ENCODE measurements around the gene CTIF. TPM values are rescaled to one million over a fixed set of nuclear protein-coding genes. Genes with fewer than 3 reads are reported as not detected.

Gene CTIF
- total and polyA plus RNA-seq, 2 experiments from 2014 or later: 22.1 to 27.9 TPM

GRCh38 chr18:48615566-48616401, 77.0 kb downstream of the CTIF start:
- H3K79me2 ChIP-seq: peaks cover 31% of the 10 kb centered on the region
- no peak overlapping the region for H3K4me2 ChIP-seq
- peaks cover 34% of the 10 kb centered on the region for H4K20me1 ChIP-seq (ENCODE audit: insufficient read depth, poor library complexity, severe bottlenecking)
- H2AFZ ChIP-seq: no peak overlapping the region
- no peaks in the 10 kb centered on the region for H3K27me3 ChIP-seq
- H3K4me3 ChIP-seq: no peak overlapping the region
- no peaks in the 10 kb centered on the region for H3K36me3 ChIP-seq (replicated peaks; ENCODE audit: insufficient read depth, low read depth)
- no peaks in the 10 kb centered on the region for H3K9me2 ChIP-seq (replicated peaks; ENCODE audit: insufficient read depth)
- H3K9me3 ChIP-seq (ENCODE audit: low read depth): no peaks in the 10 kb centered on the region
- WGBS (ENCODE audit: low lambda C conversion rate, missing lambda C conversion rate): 86% methylated on average over 31 of the region's 31 CpGs
- DNase-seq (ENCODE audit: low spot score): no peak
- no peak for TF ChIP-seq EZH2phosphoT487 (IDR thresholded peaks at IDR 0.05; ENCODE audit: low read depth, severe bottlenecking, unreplicated experiment)
- no peak for TF ChIP-seq CTCF (IDR thresholded peaks at IDR 0.05; ENCODE audit: poor library complexity)
- no peak for TF ChIP-seq EZH2 (IDR thresholded peaks at IDR 0.05; ENCODE audit: borderline replicate concordance)
- H3K4me1 ChIP-seq (ENCODE audit: insufficient read depth): peaks cover 4% of the 10 kb centered on the region
- no peak overlapping the region for H3K27ac ChIP-seq

- peaks cover 4% of the 10 kb centered on the region for H3K4me1 ChIP-seq (ENCODE audit: insufficient read depth)
- no peaks in the 10 kb centered on the region for H3K9me2 ChIP-seq (replicated peaks; ENCODE audit: insufficient read depth)
- H3K27me3 ChIP-seq: no peaks in the 10 kb centered on the region
- H3K9me3 ChIP-seq (ENCODE audit: low read depth): no peaks in the 10 kb centered on the region
- peaks cover 28% of the 10 kb centered on the region for H4K20me1 ChIP-seq (ENCODE audit: insufficient read depth, poor library complexity, severe bottlenecking)
- no peak overlapping the region for H3K4me3 ChIP-seq
- no peak overlapping the region for H2AFZ ChIP-seq
- H3K4me2 ChIP-seq: no peak overlapping the region
- DNase-seq (ENCODE audit: low spot score): no peak
- TF ChIP-seq EZH2 (IDR thresholded peaks at IDR 0.05; ENCODE audit: borderline replicate concordance): no peak
- no peak for TF ChIP-seq EZH2phosphoT487 (IDR thresholded peaks at IDR 0.05; ENCODE audit: low read depth, severe bottlenecking, unreplicated experiment)
- no peak for TF ChIP-seq CTCF (IDR thresholded peaks at IDR 0.05; ENCODE audit: poor library complexity)
- peaks cover 24% of the 10 kb centered on the region for H3K79me2 ChIP-seq
- 88% methylated on average over 8 of the region's 8 CpGs for WGBS (ENCODE audit: low lambda C conversion rate, missing lambda C conversion rate)
- no peak overlapping the region for H3K27ac ChIP-seq
- no peaks in the 10 kb centered on the region for H3K36me3 ChIP-seq (replicated peaks; ENCODE audit: insufficient read depth, low read depth)
Observed at GRCh38 chr18:48616484-48617255, 77.8 kb downstream of the CTIF start.

- H3K4me2 ChIP-seq: no peak overlapping the region
- H3K36me3 ChIP-seq (replicated peaks; ENCODE audit: insufficient read depth, low read depth): no peaks in the 10 kb centered on the region
- peaks cover 16% of the 10 kb centered on the region for H4K20me1 ChIP-seq (ENCODE audit: insufficient read depth, poor library complexity, severe bottlenecking)
Observed at GRCh38 chr18:48617844-48618497, 79.1 kb downstream of the CTIF start.

More at GRCh38 chr18:48617844-48618497, 79.1 kb downstream of the CTIF start:
- H3K79me2 ChIP-seq: peaks cover 17% of the 10 kb centered on the region
- H3K4me3 ChIP-seq: no peak overlapping the region
- 76% methylated on average over 9 of the region's 9 CpGs for WGBS (ENCODE audit: low lambda C conversion rate, missing lambda C conversion rate)
- DNase-seq (ENCODE audit: low spot score): no peak
- H3K9me2 ChIP-seq (replicated peaks; ENCODE audit: insufficient read depth): no peaks in the 10 kb centered on the region
- no peak overlapping the region for H3K27ac ChIP-seq
- H3K9me3 ChIP-seq (ENCODE audit: low read depth): no peaks in the 10 kb centered on the region
- no peak overlapping the region for H2AFZ ChIP-seq
- TF ChIP-seq CTCF (IDR thresholded peaks at IDR 0.05; ENCODE audit: poor library complexity): no peak
- peaks cover 4% of the 10 kb centered on the region for H3K4me1 ChIP-seq (ENCODE audit: insufficient read depth)
- H3K27me3 ChIP-seq: no peaks in the 10 kb centered on the region

Data from hepatocyte (in vitro differentiated cells).